Measurements from ENCODE around the gene RP9.
"Not testable (repeated sequence)": the region's sequence is repeated elsewhere in the genome, so short reads cannot be mapped to it uniquely, and the experiment has no call there.

The RP9 gene

DNA sequence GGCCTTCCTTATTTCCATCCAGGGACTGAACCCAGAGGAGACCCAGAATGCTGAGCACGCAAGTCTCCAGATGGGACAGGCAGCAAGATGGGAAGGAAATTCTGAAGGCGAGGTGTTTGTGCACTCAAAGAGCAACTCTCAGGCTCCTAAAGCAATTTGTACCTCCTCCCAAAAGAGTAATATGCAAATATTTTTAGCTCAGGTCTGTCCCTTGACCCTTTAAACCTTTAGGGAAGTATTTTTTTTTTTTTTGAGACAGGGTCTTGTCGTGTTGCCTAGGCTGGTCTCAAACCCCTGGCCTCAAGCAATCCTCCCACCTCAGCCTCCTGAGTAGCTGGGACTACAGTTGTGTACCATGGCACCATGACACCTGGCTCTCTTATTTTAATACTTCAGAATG, 8.4 kb downstream of the RP9 start:
- no peak for DNase-seq

DNA sequence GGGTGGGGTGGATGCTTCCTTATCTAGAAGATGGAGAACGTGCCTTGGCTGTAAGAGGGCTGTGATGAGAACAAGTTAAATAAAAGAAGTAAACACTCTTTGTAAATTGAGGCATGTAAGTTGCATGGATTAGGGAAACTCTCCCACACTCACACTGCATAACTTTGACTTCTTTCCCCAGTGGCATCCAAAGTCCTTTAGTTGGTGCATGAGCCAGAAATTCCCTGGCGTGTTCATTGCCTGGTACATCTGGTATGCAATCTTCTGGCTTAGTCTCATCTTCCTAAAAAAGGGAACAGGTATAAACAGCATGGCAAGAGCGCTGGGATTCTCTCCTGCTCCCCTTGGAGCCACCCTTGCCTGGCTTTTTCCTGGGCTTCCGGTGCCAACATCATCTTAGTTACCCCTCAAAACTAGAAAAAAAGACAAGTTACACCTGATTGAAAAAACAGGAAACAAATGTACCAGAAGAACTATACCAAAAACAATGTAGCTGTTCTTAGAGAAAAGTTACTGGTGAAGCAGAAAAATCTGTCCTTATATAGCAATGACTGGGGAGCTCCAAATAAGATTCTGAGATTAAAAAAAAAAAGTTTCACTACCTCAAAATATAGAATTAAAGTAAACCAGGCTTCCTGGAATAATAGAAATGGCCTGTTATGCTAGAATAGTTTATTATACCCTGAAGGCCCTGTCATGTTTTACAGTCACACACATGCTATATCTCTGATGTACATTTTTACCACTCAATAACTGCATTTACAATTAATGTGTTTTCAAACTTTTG, 9.9 kb downstream of the RP9 start:
- DNase-seq, result no peak

DNA sequence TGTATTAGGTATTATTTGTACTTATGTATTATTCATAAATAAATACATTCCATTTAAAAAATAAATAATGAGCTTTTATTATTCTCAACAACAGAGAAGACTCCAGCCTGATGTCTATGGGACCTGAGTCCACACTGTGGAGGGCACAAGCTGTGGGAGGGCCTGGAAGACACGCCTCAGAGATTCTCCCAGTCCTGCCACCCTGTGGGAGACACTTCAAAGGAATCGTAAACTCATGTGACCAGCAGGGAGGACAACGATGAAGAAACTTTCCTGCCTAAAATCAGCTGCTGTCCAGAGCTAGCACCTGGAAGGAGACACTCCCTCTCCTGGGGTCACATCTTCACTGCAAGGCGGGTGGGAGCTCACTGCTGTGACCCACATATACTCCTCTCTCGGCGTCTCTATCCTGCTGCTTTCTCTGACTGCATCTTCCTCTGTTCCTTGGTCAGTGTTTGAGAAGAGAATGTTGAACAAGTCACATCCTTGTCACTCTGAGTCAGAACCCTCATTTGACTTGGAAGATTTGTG, 14.4 kb downstream of the RP9 start:
- DNase-seq, result not testable (repeated sequence)

DNA sequence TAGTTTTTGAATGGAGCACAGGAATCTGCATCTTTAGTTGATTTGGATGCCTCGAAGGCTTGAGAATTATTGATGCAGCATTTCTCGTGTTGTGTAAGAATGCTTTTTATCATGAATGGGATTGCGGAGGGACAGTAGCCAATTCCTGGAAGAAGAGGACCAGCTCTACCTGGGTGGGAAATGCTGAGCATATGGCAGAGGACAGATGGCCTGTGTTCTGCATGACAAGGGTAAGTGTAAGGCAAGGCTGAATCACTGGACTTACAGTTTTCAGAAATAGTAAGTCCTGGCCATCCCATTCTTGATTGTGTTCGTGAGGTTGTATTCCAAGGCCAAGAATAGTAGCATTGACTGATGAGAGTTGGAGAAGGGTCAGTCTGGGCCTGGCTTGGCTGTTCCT, 15.9 kb downstream of the RP9 start:
- no peak for DNase-seq

DNA sequence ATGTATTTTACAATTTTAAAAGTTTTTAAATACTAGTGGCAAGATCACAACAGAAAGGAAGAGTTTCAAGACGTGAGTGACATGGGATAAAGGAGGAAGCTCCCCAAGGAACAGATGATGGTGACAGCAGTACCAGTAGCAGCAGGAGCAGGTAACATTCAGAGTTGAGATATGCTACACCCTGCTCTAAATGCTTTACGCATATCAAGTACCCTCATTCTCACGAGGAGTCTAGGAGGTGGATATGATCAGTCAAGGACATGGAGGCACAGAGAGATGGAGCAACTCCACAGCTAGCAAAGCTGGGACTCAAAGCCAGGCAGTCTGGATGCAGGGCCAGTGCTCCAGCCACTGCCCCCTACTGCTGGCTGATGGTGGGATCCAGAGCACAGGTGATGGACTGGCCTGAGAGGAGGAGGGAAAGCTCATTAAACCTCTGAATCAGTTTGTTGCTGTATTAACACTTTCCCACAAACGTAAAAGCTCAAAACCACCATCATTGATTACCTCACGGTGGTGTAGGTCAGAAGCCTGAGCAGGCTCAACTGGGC, 17.5 kb downstream of the RP9 start:
- no peak for DNase-seq

DNA sequence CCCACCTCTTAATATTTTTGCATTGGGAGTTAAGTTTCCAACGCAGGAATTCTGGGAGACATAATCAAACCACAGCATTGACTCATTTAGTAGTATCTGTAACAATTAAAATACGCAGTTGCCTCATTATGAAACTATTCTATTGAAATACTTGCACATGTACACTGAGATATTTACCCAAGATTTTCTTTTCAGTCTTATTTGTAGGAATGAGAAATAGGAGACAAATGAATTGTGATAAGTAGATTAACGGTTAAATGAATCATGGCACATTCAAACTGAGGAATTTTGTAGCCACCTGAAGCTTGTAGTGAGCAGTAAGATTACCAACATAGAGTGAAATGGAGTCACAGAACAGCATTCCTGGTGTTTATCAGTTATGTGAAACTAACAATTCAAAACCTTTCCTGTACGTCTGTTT, 18.1 kb downstream of the RP9 start:
- no peak for DNase-seq

DNA sequence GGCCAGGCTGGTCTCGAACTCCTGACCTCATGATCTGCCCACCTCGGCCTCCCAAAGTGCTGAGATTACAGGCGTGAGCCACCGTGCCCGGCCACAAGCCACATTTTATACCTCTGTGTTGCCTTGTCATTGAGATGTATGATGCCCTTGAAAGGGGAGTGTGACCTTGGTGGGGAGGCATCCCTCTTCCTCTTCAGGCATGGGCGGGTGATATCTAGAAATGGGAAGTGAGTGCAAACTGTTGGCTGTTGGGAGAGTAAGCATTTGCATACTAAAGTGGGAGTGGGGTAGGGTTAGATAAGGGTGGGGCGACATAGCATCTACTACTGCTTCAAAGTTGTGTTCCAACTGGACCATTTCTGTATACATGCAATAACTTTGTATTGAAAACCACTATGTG, 20.1 kb downstream of the RP9 start:
- DNase-seq, result peak; percentile 27

DNA sequence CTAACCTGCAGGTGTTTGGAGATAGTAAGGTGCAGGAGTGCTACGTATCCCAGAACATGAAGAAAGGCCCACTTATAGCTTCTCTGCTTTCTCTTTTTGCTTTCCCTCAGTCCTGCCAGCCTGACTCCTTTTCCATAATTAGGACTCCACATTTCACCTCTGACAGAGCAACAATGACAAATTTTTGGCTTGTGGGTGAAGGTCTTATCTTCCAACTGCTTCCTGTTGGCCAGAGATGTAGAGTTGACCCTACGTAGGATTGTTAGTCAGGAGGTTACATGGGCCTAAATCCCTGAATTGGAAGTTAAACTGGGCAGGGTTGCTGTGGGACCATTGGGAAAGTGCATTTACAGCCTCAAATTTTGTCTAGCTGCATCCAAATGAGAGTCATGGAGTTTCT, 21.3 kb downstream of the RP9 start:
- no peak for DNase-seq

DNA sequence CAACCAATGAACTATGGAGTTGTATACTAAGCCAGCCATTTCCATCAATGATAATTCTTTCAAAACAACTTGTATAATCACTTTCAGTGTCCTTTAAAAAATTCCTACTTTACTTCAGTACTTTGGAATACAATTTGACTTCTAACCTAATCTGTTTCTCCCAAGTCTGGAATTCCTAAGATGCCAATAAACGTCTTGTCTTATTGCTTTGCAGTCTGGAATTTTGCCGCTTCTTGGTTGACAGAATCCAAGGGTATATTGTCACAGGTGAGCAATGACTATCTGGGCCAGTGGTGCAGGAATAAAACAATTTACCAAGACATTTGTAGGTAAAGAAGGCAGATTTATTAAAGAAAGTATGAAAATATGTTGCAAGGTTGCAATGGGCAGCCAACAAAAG, 21.8 kb downstream of the RP9 start:
- DNase-seq, result no peak

DNA sequence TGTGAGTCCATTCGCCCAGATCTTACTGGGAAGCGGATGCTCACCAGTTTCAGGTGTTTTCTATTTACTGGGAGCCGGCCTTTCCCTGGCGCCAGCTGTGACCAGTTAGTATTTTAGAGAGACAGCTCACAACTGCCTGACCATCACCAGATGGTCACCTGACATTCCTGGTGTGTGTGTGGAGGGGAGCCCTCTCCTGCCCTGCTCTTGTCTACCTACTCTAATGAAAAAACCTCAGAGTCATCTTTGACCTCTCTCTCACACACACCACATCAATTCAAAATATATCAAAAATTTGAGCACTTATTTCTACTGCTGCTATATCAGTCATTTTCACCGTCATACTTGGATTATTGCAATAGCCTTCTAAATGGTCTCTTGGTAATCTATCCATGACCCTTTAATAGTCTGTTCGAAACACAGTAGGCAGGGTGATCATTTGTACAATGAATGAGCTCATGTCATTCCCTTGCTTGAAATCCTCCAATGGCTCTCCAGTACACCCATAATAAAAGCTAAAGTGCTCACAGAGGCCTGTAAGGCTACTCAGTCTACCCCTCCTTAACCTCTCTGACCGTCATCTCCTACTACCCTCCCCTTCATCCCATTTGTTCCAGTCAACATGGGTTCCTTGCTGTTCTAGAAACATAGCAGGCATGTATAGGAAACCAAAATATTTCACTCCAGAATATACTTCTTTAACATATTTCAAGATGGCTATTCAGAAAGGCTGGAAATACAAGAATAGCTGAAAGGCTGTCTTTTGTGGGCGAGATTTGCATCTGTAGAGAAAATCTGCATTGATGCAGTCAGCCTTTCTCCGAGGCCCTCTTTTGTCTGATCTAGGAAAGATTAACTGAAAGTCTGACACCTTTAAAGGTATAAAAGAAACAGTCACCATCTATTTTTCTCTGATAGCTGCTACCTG, 29.2 kb downstream of the RP9 start:
- no peak for DNase-seq

DNA sequence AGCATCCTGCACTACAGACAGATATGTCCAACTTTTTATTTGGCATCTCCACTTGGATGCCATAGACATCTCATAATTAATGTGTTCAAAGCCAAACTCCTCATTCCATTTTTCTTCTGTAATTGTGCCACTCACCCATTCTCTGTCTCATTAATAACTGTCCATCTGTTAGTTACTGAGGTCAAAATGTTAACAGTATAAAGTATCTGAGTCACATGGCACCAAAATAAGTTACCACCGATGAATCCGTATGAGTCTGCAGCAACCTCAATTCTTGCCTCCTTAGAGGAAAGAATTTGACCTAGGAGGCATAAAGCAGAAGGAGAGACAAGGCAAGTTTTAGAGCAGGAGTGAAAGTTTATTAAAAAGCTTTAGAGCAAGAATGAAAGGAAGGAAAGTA, 30.1 kb downstream of the RP9 start:
- DNase-seq, result no peak

DNA sequence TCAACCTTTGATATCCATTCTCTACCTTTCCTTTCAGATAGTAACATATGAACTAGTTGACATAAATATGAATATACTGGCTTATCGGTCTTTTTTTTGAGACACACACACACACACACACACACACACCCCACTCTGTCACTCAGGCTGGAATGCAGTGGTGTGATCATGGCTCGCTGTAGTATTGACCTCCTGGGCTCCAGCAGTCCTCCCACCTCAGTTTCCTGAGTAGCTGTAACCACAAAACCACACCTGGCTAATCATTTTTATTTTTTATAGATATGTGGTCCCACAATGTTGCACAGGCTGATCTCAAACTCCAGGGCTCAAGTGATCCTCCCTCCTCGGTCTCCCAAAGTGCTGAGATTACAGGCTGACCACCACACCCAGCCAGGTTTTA, 32.5 kb downstream of the RP9 start:
- DNase-seq, result no peak

DNA sequence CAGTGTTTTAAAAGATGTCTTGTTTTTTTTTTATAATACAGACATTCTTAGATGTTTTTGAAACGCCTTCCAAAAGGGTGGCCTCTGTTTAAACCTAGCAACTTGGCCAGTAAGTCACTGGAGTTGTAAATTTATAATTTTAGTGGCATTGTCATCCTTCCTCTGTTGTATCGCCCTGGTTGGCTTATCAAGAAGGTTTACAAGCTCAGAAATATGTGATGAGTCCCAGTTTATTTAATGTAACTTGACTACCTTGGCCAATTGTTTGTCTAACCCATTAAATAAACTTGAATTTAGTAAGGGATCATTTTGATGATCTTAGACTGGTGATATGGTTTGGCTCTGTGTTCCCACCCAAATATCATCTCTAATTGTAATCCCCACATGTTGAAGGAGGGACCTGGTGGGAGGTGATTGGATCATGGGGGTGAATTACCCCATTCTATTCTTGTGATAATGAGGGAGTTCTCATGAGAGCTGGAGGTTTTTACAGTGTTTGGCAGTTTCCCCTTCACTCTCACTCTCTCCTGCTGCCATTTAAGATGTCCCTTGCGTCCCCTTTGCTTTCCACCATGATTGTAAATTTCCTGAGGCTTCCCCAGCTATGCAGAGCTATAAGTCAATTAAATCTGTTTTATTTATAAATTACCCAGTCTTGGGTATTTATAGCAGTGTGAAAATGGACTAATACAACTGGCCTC, 33.2 kb downstream of the RP9 start:
- DNase-seq, result no peak

DNA sequence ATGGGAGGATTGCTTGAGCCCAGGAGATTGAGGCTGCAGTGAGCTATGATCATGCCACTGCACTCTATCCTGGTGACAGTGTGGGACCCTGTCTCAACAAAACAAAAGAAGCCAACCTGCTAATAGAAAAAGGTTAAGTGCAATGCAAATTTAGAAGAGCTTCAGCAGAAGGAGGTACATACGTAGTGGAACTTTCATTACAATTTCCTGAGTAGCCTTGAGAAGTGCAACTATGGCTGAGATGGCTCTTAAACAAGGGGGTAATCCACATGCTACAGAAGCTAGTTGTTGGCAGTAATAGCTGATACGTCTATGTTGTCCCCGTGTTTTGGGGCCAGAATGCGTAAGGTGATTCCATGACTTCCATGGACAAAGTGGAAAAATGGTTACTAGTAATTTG, 36.0 kb downstream of the RP9 start:
- DNase-seq, result no peak

DNA sequence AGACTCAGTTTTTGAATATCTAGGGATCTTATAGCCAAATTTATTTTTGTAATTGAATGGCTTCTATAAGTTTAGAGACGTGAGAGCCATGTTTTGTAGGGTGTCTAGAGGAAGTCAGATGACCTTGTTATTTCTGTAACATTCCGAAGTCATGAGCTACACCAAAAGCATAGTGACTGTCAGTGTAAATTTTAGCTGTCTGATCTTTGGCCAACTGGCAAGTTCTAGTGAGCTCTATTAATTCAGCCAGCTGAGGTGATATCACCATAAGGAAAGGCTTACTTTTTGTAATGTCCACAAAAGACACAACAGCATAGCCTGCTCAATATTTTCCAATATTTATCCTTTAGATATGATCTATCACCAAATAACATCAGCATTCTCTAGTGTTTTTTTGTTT, 36.7 kb downstream of the RP9 start:
- no peak for DNase-seq

DNA sequence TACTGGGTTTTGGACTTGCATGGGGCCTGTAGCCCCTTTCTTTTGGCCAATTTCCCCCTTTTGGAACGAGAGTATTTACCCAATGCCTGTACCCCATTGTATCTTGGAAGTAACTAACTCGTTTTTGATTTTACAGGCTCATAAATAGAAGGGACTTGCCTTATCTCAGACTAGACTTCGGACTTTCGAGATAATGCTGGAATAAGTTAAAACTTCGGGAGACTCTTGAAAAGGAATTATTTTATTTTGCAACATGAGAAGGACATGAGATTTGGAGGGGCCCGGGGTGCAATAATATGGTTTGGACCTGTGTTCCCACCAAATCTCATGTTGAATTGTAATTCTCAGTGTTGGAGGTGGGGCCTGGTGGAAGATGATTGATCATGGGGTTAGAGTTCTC, 38.4 kb downstream of the RP9 start:
- DNase-seq, result no peak

DNA sequence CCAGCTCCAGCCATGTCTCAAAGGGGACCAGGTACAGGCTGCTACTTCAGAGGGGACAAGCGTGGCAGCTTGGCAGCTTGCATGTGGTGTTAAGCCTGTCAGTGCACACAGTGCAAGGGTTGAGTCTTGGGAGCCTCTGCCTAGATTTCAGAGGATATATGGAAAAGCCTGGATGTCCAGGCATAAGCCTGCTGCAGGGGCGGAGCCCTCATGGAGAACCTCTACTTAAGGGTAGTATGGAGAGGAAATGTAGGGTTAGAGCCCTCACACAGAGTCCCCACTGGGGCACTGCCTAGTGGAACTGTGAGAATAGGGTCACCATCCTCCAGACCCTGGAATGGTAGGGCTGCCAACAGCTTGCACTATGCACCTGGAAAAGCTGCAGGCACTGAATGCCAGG, 38.9 kb downstream of the RP9 start:
- DNase-seq, result no peak

DNA sequence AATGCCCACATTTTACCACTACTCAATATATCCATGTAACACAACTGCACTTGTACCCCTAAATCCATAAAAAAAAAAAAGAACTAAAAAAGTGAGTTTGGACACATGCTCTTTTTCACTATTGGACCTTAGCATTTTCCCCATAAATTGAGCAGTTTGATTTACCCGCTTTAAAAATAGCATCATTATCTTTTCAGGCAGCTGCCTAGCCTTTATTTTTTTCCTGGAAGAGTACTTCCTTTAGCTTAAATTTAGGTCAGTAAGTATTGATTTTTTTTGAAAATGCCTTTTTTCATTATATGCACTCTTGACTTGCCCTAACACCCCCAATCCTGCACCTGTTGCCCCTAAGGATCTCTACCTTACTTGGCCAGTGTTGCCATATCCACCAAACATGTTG, 41.3 kb downstream of the RP9 start:
- DNase-seq, result peak; percentile 9

DNA sequence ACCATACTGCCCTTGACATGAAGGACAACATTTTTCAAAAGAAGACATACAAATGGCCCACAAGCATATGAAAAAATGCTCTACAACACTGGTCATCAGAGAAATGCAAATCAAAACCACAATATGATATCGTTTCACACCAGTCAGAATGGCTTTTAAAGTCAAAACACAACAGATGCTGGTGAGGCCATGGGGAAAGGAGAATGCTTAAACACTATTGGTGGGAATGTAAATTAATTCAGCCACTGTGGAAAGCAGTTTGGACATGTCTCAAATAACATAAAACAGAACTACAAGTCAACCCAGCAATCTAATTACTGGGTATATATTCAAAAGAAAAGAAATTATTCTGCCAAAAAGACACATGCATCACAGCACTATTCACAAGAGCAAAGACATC, 42.4 kb downstream of the RP9 start:
- DNase-seq, result no peak

DNA sequence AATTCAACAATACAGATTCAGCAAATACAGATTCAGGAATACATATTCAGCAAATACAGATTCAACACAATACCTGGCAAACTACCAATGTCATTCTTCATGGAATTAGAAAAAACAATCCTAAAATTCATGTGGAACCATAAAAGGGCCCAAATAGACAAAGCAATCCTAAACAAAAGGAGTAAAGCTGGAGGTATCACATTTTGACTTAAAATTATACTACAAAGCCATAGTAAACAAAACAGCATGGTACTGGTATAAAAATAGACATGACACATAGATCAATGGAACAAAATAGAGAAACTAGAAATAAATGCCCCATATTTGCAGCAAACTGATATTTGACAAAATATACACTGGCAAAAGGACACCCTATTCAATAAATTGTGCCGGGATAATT, 43.2 kb downstream of the RP9 start:
- no peak for DNase-seq

DNA sequence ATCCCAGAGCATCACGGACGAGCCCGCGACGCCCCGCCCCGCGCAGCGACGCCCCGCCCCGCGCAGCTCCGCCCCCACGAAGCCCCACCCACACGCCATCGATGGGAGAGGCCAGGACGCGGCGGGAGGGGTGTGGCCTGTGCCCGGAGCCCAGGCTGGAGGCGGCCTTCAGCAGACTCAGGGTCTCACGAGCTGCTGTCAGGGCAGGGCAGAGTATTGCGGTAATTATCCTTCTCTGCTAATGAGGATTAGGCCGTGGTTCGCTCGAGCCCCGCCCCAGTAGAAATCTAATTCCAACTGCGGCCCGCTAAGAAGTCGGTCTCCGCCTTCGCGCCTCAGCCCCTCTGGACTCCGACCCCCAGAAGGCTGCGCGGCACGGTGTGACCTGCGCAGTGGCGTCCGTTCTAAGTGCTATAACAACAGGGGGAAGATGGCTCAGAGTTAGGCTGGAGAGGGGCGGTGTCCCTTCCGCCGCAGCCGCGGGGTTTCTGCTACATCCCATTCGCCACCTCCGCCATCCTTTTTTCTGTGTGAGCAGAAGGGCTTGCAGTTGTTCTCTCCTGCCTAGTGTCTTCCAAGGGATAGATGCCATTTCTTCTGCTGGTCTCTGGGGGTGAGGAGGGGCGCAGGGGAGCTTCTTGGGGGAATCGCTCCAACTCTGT, 46.3 kb downstream of the RP9 start:
- DNase-seq, result peak; percentile 96

DNA sequence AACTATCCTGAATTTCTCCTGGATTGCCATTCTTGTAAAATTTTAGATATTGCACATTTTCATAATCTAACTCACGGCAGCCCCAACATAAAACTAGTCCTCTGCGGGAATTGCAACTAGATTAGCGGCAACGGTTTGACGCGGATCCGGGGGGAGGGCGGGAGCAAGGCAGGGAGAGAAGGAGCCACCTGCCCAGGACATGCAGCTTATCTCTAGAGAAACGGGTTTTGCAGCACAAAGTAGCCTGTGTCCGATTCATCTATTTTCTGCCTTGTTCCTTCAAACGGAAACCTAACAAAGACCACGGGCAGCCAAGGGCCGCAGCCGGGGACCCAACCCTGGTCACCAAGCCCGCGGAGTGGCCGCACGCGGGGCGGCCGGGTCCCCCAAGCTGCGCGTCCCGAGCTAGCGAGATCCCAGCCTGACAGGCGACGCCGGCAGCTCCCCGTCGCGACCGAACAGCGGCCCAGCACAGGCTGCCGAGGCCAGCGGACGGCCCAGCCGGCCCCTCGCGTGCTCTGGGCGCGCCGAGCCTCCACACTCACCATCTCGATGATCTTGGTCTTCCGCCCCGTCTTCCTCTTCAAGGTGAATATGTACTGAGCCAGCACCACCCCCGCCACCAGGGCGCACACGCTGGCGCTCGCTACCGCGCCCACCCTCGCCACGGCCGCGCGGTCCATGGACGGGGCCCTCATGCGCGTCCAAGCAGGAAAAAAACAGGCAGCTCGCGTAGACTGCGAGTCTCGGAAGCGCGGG, 47.0 kb downstream of the RP9 start, which contains the start of gene NT5C3A:
Gene NT5C3A, minus strand, starts transcription at position 754 of the 759 bp plus-strand sequence. Its CDS starts 71 bp downstream, at position 683.
- DNase-seq, result peak; percentile 44
